ENCODE results near the gene MT1M.
"Not testable (repeated sequence)": the region's sequence is repeated elsewhere in the genome, so short reads cannot be mapped to it uniquely, and the experiment has no call there.

The MT1M gene

DNA sequence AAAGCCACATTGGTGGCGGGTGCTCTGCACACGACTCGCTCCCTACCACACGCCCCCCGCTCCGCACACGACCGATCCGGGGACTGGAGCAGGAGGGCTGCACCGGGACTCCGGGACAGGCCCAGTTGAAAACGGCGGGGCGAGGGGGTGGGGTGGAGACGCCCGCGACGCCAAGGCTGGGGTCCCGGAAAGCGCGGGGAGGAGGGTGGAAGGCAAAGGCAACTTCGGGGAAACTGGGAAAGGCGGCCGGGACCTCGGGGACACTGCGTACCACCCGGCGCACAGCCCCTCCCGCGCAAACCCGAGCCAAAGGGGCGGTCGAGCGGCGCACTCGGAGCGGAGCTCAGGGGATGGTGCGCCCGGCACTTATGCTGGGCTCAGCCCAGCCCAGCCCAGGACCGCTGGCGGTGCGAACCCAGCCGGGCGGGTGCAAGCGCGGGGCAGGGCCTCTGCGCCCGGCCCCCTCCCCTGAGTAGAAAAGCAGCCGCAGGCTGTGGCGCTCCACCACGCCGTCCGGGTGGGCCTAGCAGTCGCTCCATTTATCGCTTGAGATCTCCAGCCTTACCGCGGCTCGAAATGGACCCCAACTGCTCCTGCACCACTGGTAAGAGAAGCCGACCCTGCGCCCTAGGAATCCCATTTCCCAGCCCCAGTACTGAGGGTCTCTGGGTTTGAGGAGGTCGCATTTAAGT lies at the start of gene MT1M:
TSS of gene MT1M (plus strand) at position 504 of the 692 bp plus-strand sequence. CDS start at position 577, 73 bp downstream.
- peak within 1 kb of the TSS; percentile 42 for H3K4me3 ChIP-seq (ENCODE audit: low read depth, low read length)

DNA sequence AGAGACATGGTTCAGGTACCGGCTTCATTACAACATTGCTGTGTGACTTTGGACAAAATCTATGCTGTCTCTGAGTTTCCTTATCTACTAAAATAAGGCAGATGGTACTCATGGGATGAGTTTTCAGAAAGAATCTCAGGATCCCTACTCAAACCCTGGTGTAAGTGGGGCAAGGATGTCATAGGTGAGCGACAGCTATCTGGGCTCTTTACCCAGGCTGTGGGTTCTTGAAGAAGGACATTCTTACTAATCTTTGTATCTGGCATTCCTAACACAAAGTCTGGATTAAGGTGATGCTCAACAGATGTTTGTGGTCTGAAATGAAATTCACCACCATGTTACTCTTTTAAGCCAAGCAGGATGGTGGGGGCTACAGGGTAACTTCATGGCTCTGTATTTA lies 49.5 kb upstream of the MT1M start:
- not testable (repeated sequence) for DNase-seq (ENCODE audit: low read depth); H3K4me3 ChIP-seq (ENCODE audit: low read depth, low read length)

More for the DNA sequence above, at the start of gene MT1M:
- DNase-seq (ENCODE audit: low read depth), result no peak

DNA sequence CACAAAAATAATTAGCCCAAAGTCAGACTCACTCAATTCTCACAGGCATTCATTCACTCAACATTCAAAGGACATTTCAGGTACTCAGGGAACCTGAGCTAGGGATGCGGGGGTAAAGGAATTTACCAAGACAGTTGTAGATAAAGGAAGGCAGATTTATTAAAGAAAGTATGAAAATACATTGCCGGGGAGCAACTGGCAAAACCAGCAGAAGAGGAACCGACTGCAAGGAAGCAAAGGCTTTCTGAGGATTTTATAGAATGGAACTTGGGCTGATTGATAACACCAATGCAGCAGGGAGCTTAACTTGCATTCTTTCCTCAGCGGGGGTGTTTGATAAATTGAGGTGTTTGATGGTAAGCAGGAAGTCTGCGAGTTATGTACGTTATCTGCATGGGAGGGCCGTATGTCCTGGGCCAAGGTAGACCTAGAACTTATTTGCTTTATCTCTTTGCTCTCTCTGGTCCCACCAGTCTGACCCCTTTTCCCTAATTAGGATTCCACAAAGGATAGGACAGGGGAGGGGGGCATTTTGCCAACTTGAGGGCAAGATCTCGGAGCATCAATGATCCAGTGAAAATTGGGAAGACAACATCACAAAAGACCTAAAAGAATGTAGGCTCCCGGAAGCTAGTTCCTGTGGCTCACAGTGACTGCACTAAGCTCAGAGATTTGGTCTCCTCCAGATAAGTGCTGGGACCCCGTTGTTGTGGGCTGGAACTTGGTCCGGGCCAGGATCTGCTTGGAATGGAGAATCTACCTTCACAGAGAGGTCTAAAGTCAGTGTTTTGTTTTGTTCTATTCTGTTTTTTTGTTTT lies 48.9 kb upstream of the MT1M start:
- DNase-seq (ENCODE audit: low read depth), result no peak
- no peak overlapping the region for H3K4me3 ChIP-seq (ENCODE audit: low read depth, low read length)

DNA sequence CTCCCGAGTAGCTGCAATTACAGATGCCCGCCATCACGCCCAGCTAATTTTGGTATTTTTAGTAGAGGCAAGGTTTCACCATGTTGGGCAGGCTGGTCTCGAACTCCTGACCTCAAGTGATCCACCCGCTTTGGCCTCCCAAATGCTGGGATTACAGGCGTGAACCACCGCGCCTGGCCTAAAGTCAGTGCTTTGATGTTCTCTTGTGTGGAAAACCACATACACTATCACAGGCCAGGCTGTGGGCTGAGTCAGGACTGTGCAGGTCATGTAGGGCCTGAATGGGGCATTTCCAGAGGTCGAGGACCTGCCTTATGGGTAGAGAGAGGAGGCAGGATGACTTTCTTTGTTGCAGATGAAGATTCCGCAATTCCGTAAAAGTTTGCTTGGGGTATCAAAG lies 48.2 kb upstream of the MT1M start:
- DNase-seq (ENCODE audit: low read depth), result no peak
- no peak overlapping the region for H3K4me3 ChIP-seq (ENCODE audit: low read depth, low read length)

DNA sequence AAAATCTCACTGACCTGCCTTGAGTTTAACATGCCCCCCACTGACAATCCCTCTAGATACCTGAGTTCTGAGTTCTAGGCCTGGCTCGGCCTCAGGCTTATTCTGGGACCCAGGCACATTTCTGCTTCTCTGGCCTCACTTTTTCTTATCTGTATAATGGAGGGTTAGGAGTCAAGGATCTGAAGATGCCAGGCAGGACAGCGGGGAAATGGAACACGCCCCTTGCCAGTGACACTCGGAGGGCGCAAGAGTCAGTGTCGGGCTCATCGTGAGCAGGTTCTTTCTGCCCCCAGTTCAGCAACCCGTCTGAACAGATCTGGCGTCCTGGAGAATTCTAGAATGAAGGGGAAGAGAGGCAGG lies 43.7 kb upstream of the MT1M start:
- peak overlapping the region; percentile 48 for H3K4me3 ChIP-seq (ENCODE audit: low read depth, low read length)
- DNase-seq (ENCODE audit: low read depth), result no peak

DNA sequence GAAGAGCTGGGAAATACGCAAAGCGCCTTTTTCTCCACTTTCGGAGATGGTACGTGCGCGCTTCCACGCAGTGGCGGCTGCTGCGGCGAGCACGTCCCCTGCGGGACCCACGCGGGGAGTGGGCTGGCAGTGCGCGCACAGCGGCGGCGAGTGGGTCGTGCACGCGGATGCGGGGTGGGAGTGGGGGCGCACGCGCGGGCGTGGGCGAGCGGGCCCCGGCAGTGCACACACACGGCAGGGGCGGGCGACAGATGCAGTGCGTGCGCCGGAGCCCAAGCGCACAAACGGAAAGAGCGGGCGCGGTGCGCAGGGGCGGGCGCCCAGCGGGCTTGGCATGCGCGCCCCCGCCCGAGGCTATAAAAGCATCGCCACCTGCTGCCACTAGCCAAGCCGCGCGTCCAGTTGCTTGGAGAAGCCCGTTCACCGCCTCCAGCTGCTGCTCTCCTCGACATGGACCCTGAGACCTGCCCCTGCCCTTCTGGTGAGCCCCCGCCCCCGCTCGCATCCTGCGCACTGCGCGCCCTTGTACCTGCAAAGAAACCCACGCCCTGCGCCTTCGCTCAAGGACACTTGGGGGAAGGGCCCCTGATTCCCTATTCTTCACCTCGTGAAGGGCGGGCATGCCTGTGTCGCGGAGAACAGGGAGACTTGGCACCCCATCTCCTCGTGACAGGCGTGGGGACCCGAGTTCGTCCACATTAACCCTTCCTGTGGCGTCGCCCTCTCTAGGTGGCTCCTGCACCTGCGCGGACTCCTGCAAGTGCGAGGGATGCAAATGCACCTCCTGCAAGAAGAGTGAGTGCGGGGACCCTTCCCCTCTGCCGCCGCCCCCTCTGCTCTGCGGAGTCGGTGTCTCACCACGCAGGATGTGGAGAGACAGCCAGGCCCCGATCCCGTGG lies 43.1 kb upstream of the MT1M start, which contains the start of gene MT3:
TSS of gene MT3 (plus strand) at position 388 of the 899 bp plus-strand sequence. CDS start at position 451, 63 bp downstream.
- no peak for DNase-seq (ENCODE audit: low read depth)
- peak within 1 kb of the TSS; percentile 48 for H3K4me3 ChIP-seq (ENCODE audit: low read depth, low read length)

DNA sequence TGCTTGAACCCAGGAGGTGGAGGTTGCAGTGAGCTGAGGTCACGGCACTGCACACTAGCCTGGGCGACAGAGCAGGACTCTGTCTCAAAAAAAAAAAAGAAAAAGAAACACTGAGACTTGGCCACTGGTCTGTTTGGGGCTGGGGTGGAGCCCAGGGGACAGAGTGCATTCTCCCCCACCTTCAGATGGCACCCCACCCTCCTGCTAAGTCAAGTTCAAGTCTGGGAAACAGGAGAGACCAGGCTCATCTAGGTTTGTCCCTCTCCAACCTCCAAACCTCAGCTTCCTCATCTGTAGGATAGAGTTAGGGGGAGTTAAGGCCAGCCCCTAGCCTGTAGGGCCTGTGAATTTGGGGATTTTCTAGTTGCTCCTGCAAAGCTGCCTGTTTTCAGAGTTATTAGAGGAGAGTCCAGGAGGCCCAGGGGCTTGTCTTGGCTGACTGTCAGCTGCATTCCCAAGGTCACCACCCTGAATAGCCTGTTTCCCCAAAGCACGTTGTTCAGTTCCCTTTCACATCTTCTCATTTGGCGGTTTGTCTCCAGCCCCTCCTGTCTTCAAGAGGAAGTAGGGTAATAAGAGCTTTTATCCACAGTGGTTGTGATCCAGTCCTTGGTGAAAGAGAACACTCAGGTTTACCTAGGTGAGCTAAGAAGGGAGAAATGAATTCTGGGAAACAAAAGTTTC lies 40.9 kb upstream of the MT1M start:
- H3K4me3 ChIP-seq (ENCODE audit: low read depth, low read length), result no peak overlapping the region
- no peak for DNase-seq (ENCODE audit: low read depth)

DNA sequence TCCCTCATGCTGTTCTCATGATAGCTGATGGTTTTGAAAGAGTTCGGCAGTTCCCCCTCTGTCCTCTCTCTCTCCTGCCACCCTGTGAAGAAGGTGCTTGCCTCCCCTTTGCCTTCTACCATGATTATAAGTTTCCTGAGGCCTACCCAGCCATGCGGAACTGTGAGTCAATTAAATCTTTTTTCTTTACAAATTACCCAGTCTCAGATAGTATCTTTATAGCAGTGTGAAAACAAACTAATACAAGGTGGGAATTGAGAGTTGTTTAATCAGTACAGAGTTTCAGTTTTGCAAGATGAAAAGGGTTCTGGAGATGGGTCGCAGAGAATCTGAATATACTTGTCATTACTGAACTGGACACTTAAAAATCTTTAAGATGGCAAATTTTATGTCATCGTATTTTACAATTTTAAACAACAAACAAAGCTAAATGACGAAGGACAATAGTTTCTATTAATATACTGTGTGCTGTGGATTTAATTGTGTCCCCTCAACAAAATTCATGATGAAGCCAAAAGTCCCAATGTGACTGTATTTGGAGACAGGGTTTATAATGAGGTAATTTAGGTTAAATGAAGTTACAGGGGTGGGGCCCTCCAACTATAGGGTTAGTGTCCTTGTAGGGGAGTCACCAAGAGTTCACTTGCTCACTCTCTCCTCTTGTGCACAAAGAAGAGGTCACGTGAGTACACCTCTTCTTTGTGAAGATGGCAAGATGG lies 38.7 kb upstream of the MT1M start:
- DNase-seq (ENCODE audit: low read depth), result no peak
- no peak overlapping the region for H3K4me3 ChIP-seq (ENCODE audit: low read depth, low read length)

DNA sequence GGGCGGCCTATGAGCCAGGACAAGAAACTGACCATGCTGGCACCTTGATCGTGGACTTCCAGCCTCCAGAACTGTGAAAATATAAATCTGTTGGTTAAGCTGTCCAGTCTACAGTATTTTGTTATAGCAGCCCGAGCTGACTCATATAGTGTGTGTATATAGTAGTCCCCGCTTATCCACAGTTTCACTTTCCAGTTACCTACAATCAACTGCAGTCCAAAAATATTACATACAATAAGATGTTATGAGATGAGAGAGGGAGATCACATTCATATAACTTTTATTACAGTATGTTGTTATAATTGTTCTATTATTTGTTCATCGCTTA lies 38.2 kb upstream of the MT1M start:
- H3K4me3 ChIP-seq (ENCODE audit: low read depth, low read length), result no peak overlapping the region
- DNase-seq (ENCODE audit: low read depth), result no peak

DNA sequence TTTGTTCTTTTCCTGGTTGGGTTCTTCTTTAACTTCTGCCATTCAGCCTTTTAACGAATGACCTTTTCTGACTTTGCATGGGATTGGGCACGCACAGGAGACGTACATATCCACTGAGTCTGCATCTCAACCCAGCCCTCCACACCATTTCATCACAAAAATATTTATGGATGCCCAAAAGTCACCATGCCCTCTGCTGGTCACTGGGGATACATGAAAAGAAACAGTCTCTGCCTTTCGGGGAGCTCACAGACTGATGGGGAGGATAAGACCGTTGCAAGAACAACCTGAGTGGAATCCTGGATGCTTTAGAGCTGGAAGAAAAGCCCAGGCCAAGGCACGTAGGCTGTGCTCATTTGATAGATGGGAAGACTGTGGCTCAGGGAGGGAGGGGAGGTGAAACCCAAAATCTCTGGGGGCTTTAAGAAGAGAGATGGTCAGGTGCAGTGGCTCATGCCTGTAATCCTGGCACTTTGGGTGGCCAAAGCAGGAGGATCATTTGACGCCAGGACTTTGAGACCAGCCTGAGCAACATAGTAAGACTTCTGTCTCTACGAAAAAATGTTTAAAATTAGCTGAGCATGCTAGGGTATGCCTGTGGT lies 32.0 kb upstream of the MT1M start:
- DNase-seq (ENCODE audit: low read depth), result no peak
- H3K4me3 ChIP-seq (ENCODE audit: low read depth, low read length), result no peak overlapping the region

DNA sequence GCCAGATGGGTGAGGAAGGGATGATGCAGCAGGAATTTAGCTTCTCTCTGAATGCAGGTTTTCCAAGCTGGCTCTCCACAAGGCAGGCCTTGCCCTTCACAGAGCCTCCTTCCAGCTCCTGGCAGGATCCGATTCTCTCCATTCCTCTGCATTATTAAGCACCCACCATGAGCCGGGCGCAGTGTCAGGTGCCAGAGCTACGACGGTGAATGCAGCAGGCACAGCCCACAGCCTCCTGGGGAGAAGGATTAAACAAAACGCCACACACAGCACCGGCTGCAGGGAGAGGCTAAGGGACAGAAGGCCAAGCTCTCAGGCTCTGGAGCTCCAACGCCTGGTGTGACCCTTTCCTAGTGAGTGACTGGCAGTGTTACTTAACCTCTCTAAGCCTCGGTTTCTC lies 31.1 kb upstream of the MT1M start:
- DNase-seq (ENCODE audit: low read depth), result no peak
- H3K4me3 ChIP-seq (ENCODE audit: low read depth, low read length), result no peak overlapping the region

DNA sequence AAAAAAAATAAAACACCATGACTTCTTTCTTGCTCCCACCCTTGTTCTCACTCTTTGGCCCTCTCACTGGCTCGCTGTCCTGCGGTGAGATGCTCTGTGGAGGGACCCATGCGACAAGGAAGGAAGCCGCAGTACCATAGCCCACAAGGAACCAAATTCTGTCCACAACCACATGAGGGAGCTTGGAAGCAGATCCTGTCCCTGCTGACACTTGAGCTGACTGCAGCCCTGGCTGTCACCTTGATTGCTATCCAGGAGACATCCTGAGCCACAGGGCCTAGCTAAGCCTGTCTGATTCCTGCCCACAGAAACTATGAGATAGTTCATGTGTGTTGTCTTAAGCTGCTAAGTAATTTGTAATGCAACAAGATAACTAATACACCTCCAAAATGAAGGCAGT lies 28.9 kb upstream of the MT1M start:
- DNase-seq (ENCODE audit: low read depth), result no peak
- no peak overlapping the region for H3K4me3 ChIP-seq (ENCODE audit: low read depth, low read length)

DNA sequence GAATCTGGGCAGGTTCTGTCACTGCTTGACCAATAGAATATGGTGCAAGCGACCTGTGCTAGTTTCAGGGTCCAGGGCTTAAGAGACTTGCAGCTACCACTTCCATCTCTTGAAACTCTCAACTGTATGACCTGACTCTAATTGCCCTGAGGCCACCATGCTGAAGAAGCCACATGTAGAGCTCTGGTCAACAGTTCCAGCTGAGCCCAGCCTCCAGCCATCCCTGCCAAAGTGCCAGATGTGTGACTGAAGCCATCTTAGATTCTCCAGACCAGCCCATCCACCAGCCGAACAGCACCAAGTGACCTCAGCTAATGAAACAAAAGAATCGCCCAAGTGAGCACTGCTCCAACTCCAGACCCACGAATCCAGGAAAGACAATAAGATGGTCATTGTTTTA lies 27.5 kb upstream of the MT1M start:
- no peak for DNase-seq (ENCODE audit: low read depth)
- no peak overlapping the region for H3K4me3 ChIP-seq (ENCODE audit: low read depth, low read length)

DNA sequence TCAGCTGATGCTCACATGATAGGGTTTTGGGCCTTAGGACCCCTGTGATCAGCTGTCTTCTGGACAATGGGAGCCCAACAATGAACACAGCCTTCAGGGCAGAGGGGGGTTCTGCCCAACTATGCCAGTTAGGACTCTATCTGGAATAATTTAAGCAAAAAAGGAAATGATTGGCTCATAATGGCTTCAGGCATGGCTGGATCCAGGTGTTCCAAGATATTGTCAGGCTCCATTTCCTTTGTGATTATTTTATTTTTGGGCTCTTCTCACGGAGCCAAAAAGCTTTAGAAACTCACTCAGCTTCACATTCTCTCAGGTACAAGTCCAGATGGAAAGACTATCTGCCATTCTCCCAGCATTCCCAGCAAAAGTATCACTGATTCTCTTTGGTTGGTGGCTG lies 27.0 kb upstream of the MT1M start:
- DNase-seq (ENCODE audit: low read depth), result no peak

DNA sequence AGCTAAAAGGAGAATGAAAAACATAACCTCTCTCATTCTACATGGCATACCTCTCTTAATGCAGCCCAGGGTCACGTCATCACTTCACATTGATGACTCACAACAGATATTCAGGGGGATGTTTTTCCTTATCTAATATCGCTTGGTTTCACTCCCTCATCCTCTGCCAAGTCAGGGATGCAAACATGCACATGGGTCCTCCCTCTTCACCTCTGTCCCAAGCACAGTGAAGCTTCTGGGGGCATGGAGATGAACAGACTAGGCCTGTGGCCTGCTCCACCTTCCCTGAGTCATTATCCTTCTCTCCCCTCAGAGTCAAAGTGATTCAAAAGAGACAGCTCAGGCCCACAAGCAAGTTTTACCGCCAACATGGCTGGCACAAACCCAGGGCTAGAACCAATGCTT lies 26.4 kb upstream of the MT1M start:
- DNase-seq (ENCODE audit: low read depth), result no peak
- no peak overlapping the region for H3K4me3 ChIP-seq (ENCODE audit: low read depth, low read length)

More for the DNA sequence above, 27.0 kb upstream of the MT1M start:
- H3K4me3 ChIP-seq (ENCODE audit: low read depth, low read length), result no peak overlapping the region

DNA sequence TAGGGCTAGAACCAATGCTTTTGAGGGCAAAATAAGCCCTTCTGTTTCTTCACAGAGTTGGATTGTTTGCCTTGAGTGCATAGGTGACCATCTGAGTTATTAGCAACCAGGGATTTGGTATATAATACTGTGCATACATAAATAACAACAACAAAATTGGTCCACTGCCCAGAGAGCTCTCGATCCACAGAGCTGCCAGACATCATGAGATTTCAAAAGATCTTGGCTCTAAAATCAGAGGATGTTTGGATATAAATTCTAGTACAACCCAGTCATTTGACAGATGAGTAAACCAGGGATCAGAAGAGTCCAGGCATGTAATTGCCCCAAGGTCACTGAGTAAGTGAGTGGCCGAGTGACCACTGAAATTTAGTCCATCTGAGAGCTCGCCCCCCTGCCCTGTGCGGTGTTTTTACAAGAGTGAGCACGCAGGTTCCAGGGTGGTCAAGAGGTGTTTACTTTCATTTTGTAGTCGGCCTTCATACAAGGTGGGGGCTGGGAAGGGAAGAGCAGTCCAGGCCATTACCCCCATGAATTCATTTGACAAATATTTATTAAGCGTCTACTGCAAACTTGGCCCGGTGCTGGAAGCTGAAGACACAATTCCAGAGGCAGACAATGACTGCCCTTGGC lies 25.9 kb upstream of the MT1M start:
- H3K4me3 ChIP-seq (ENCODE audit: low read depth, low read length), result peak overlapping the region; percentile 27
- DNase-seq (ENCODE audit: low read depth), result peak; percentile 77

DNA sequence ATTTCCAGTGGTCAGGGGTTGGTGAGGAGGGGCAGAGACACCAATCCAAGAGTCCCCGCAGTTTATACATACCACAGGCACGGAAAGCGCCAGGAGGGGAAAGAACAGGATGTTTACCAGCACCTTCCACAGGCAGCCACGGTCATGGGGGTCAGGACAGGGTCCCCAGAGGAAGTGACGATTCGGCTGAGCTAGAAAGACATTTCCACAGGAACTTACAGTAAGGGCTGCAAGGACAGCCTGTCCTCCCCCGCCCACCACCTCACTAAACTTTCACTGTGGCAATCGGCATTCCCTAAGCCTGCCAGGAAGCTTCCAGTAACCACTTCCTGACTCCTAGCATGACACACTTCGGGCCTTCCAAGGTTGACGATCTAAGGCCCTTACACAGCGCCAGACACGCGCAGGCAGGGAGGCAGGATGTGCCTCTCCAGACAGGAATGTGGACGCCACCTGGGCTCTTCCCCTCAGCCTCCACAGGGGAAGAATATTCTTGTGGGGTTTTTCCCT lies 25.3 kb upstream of the MT1M start:
- H3K4me3 ChIP-seq (ENCODE audit: low read depth, low read length), result peak overlapping the region; percentile 27
- peak; percentile 100 for DNase-seq (ENCODE audit: low read depth)

DNA sequence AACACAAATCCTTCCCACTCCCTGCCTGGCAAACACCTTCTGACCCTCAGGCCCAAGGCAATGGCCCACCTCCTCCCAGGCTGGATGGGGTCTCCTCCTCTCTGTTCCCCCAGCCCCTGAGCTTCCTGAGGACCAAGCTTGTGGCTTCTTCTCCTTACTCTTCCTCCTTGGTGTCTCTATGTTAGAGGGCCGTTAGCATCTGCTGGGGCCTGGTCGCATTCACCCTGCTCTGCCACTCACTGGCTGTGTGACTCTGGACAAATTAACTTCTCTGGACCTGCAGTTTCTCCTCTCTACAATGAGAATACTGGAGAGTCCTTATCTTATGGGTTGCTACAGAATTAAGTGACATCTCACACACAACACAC lies 24.8 kb upstream of the MT1M start:
- DNase-seq (ENCODE audit: low read depth), result no peak
- peak overlapping the region; percentile 81 for H3K4me3 ChIP-seq (ENCODE audit: low read depth, low read length)

All from skeletal muscle cell (primary cell).